CMK (cell line): Measurements from ENCODE around the gene TMEM141.
"Not testable (repeated sequence)": the region's sequence is repeated elsewhere in the genome, so short reads cannot be mapped to it uniquely, and the experiment has no call there.

Source experiments
- DNase-seq: peaks from one replicate; pipeline ENCODE4 v3.0.0-alpha.2; 2010; ENCODE audit warnings: low read depth

Gene TMEM141

DNA sequence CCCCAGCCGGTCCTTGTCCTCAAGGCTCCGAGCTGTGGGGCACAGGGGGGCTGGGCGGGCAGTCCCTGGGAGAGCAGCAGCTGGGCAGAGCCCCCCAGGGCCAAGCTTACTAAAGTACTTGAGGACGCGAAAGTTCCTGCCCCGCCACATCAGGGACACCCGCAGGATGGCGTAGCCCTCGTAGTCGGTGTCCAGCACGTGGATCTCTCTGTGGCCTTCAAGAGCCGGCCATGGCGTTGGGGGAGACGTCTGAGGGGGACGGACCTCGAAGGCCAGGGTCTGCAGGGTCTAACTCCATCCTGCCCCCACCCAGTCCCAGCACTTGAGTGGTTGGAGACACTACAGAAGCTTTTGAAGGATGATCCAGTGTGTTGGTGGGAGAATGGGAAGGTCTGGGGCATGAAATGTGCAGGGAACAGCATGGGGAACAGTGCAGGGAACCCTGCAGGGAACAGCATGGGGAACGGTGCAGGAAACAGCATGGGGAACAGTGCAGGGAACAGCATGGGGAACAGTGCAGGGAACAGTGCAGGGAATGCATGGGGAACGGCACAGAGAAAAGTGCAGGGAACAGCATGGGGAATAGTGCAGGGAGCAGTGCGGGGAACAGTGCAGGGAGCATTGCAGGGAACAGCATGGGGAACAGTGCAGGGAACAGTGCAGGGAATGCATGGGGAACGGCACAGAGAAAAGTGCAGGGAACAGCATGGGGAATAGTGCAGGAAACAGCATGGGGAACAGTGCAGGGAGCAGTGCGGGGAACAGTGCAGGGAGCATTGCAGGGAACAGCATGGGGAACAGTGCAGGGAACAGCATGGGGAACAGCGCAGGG is 35.6 kb upstream of the TMEM141 start:
- DNase-seq, result not testable (repeated sequence)

DNA sequence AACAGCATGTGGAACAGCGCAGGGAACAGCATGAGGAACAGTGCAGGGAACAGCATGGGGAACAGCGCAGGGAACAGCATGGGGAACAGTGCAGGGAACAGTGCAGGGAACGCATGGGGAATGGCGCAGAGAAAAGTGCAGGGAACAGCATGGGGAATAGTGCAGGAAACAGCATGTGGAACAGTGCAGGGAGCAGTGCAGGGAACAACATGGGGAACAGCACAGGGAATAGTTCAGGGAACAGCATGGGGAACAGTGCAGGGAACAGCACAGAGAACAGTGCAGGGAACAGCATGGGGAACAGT is 35.1 kb upstream of the TMEM141 start:
- DNase-seq, result no peak

DNA sequence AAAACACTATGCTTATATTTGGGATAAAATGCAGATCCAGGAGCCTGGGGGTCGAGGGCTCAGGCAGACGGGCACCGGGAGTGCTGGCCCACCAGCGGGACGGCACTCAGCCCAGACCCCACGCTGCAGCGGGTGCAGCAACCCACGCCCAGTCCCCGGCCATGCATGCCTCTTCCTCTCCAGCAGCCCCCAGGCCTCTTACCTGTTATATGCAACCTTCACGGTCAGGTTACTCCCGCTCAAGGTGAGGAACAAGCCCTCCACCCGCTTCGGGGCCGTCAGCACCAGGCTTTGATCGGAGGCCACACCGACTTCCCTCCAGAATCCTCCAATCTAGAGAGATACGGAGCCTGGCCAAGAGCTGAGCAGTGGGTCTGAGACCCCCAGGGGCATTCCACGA is 34.3 kb upstream of the TMEM141 start:
- no peak for DNase-seq

DNA sequence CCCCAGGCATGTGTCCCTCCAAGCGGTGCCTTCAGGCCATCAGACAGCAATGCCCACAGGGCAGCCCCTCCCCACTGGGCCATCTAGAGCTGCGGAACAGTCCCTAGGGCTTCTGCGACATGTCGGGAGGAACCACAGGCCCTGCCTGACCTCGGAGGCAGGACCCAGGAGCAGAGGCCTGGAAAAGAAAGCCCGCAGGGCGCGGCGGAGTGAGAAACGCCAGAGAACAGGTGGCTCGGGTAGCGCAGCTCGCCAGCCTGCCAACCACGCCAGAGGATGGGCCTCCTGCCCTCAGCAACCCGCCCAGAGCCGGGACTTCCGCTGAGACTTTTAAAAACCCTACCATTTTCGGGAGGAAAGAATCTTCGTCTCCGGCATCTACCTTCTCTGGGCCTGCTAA is 33.8 kb upstream of the TMEM141 start:
- DNase-seq, result no peak

DNA sequence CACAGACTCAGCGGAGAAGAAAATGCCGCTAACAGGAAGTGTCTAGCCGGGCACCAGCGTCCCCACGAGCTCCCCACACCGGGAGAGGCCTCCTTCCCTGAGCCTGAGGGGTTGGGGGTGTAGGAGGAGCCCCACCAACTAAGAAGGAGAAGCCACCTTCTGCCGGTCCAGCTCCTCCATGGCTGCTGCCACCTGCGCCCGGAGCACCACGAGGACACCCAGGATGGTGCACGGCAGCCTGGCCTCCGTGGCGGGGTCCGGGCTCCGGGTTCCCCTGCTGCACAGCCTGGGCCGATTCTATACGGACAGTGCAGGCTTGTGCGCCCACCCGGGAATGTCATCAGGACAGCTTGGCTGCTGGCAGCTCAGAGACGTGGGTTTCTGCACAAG is 33.4 kb upstream of the TMEM141 start:
- no peak for DNase-seq

DNA sequence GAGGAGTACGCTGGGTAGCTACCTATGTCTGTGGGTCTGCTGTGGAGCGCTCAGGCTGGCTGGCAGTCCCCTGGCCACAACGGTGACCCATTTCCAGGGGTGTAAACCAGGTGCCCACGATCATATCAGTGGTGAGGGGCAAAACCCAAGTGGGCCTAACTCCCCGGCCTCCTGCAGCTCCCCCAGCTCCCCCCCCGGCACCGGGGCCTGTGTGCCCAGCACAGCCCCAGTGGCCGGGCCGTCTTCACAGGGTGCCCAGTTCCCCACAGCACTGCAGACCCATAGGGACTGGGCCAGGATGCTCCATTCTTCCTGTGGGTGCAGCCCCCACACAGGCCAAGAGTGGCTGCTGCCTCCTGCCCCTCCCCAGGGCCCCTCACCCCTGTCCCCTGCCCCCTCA is 32.1 kb upstream of the TMEM141 start:
- no peak for DNase-seq

DNA sequence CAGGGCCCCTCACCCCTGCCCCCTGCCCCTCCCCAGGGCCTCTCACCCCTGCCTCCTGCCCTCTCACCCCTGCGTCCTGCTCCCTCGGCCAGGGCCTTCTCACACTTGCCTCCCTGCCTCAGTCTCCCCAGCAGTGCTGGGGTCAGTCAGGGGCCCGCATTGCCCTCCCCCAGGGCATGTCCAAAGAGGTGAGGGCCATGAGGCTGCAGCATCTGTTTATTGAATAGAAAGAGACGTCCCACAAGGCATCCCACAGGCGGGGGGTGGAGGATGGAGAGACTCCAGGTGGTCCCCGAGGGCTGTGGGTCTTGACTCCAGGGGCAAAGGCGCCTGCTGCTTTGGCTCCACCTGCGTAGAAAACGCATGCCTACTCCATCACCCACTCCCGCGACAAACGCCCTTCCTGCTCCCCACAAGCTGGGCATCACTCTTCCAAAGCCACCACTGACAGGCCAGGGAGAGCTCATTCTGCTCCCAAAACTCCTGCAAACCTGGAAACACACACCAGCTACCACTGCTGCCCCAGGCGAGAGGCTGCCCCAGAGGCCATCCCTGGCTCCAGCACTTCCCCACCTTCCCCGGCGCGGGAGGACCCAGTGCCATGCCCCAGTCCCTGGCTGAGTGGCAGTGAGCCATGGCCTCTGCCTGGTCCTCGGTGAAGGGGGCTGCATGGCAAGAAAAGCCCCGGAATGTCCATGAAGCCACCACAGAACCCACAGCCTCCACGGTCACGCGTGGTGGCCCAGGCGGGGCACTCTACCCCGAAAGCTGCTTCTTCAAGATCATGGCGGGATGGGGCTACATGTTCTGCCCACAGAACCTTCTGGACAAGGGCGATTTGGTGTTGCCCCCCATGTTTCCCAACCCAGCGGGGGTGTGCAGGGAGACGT is 31.5 kb upstream of the TMEM141 start:
- no peak for DNase-seq

DNA sequence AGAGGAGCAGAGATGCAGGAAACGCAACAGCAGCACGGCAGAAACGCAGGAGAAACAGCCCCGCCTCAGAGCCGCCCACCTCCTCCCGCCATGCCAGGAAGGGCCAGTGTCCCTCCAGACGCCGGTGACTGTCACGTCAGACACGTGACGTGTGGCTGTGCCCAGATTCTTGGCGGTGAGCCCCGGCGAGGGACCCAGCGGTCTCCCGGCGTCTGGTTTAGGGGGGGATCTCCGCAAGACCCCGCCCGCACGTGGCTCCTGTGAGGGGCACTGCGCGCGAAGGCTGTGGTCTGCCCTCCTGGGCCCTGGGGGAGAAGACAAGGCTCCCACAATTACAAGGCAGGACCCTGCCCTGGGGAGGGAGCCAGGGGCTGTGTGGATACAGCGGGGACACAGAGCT is 30.7 kb upstream of the TMEM141 start:
- no peak for DNase-seq

DNA sequence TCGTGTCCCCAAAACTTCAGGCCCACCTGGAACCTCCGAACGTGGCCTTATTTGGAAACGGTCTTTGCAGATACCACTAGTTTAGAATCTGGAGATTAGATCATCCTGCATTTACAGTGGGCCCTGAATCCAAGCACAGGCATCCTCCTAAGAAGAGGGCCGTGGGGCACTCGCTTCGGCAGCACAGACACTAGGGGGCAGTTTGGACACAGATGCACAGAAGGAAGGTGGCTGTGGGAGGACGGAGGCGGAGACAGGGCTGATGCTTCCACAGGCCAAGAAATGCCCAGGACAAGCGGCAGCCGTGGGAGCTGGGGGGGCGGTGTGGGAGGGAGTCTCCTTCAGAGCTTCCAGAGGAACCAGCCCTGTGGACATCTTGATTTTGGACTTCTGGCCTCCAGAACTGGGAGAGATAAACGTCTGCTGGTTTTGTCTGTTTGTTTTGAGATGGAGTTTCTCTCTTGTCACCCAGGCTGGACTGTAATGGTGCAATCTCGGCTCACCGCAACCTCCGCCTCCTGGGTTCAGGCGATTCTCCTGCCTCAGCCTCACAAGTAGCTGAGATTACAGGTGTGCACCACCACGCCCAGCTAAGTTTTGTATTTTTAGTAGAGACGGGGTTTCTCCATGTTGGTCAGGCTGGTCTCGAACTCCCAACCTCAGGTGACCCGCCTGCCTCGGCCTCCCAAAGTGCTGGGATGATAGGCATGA is 30.2 kb upstream of the TMEM141 start:
- peak; percentile 64 for DNase-seq

DNA sequence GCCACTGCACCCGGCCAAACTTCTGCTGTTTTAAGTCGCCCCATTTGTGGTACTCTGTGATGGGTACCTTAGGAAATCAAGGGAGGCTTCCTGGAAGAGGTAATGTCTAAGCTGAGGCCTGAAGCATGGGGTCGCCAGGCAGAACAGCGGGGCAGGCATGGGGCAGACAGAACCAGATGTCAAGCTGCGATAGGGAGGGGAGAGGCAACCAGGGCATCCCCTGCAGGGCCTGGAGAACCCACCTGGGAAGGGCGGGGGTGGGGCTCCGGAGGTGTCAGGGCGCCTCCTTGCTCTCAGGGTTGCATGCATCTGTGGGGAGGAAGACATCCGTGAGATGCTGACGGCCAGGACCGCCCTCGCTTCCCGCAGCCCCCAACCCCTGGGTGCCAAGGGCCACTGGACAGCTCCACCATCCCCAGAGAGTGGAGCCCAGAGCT is 29.6 kb upstream of the TMEM141 start:
- no peak for DNase-seq

DNA sequence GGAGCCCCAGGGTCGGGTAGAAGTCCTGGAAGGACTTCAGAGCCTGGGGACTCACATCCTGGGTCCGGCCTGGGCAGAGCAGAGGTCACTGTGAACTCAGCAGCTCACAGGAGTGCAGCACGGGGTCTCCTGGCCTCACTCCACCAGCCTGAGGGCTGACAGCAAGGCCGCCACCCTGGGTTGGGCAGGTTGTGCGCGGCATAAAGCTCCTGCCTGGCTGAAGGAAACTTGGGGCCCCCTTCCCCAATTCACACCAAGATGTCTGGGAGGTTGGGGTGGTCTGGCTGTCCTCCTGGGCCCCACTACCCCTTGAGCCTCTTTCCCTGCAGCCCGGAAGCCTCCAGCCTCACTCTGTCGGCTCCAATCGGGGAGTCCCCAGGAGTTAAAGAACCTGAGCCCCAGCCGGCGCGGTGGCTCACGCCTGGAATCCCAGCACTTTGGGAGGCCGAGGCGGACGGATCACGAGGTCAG is 28.9 kb upstream of the TMEM141 start:
- no peak for DNase-seq

DNA sequence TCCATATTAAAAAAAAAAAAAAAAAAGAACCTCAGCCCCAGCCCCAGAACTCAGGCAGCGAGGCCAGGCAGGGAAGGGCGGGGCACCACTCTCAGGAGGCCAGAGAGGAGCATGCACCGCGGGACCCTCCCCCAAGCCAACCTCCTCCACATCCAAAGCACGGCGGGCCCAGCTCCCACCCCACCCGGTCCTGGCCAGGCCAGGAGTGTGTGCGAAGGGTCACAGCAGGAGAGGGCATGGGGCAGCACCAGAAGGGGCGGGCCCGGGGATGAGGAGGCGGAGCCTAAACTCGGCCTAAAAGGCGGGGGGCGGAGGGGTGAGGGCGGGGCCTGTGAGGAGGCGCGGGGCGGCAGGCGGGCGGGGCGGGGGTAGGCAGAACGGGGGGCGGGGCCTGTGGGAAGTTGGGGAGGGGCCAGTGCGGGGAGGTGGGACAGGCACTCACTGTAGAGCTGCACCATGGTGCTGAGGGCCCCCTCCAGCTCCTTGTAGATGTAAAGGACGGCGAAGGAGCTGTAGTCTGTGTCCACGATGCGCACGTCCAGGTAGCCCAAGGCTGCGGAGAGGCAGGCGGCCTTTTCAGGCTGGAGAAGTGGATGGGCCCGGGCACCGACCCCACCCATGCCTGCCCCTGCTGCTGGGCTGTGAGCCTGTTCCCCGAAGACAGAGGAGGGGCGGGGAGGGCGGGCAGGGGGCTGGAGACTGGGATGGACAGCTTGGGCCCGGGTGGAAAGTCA is 28.1 kb upstream of the TMEM141 start:
- peak; percentile 79 for DNase-seq

DNA sequence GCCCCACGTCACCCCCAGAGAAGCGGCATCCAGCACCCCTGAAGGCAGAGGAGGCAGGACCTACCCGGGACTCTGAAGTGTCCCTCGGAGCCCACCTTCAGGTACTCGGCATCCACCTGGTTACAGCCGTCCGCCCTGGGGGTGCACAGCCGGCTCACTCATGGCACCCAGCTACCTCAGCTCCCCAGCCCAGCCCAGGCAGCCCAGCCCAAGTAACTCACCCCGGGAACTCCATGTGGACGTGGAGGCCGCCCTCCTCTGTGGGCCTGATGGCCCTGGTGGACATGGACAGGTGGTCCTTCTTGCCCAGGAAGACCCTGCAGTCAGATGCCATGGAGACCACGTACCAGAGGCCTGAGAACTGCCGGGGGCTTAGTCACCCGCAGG is 27.5 kb upstream of the TMEM141 start:
- no peak for DNase-seq

DNA sequence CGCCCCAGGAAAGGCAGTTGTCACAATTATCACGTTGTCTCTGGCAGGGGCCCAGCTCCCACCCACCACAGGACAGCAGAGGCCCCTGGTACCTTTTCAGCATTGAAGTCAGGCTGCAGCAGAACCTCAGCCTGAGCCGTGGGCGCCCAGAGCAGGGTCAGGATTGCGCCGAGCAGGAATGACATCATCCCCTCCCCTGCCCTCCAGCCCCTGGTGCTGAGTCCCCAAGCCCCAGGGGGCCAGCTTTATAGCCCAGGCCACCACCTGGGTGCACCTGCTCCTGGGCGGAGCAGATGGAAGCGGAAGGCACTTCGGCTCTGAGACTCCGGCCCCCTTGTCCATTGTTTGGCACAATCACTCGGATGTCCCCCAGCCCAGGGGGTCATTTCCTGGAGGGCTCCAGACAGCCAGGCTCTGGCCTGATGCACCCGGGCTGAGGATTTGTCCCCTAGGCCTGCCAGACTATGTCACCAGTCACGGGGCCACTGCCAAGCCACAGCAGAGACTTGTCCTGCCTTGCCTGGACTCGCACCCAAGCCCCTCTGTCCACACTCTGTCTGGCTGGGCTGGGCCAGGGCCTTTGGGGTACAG is 26.7 kb upstream of the TMEM141 start, which contains the start of gene LCN15:
TSS of gene LCN15 (minus strand) at position 218 of the 591 bp plus-strand sequence. CDS start at position 188, 30 bp downstream.
- DNase-seq, result no peak

DNA sequence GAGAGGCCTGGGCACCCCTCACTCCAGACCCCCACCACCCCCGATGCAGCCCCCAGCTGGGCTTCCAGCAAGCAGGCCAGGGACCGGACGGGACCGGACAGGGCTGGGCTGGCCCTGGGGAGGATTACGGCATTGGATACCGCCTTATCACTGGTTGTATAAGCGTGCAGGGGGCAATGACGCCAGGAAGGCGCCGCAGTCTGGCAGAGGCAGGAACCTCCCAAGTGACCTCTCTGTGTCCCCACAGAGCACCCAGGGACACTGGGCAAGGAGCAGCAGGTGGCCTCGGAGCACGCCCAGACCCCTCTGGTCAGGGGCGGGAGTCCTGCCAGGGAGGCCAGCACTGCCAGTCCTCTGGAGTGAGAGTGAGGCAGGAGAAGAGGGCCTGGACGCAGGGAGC is 26.1 kb upstream of the TMEM141 start:
- no peak for DNase-seq

DNA sequence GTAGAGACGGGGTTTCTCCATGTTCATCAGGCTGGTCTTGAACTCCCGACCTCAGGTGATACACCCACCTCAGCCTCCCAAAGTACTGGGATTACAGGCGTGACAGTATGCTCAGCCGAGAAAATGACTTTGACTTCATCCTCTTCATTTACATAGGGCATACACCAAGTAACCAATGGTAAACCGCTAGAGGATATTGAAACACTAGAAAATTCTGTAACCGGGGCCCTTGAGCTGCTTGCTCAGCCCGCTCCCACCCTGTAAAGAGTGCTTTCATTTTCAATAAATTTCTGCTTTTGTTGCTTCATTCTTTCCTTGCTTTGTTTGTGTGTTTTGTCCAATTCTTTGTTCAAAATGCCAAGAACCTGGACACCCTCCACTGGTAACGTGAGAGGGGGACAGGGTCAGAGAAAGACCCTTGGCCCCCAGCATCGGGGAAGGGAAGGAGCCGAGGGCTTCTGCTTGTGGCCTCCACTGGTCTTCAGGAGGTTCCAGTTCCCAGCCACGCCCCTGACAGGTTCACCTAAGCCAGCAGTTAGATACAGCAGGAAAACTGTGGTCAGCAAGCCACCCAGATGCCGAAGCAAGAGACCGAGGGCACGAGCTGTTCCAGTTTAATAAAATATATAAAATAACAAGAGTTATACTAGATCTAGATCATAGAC is 25.3 kb upstream of the TMEM141 start:
- not testable (repeated sequence) for DNase-seq

DNA sequence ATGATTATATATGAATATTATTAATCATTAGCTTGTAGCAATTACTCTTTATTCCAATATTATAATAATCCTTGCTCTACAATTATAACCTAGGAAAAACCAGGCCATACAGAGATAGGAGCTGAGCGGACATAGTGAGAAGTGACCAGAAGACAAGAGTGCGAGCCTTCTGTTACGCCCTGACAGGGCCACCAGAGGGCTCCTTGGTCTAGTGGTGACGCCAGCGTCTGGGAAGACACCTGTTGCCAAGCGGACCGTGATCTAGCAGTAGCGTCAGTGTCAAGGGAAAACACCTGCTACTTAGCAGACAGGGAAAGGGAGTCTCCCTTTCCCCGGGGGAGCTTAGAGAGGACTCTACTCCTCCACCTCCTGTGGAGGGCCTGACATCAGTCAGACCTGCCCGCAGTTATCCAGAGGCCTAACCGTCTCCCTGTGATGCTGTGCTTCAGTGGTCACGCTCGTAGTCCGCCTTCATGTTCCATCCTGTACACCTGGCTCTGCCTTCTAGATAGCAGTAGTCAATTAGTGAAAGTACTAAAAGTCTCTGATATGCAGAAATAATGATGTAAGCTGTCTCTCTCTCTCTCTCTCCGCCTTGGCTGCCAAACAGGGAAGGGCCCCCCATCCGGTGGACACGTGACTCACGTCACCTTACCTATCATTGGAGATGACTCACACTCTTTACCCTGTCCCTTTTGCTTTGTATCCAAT is 24.6 kb upstream of the TMEM141 start:
- DNase-seq, result not testable (repeated sequence)

DNA sequence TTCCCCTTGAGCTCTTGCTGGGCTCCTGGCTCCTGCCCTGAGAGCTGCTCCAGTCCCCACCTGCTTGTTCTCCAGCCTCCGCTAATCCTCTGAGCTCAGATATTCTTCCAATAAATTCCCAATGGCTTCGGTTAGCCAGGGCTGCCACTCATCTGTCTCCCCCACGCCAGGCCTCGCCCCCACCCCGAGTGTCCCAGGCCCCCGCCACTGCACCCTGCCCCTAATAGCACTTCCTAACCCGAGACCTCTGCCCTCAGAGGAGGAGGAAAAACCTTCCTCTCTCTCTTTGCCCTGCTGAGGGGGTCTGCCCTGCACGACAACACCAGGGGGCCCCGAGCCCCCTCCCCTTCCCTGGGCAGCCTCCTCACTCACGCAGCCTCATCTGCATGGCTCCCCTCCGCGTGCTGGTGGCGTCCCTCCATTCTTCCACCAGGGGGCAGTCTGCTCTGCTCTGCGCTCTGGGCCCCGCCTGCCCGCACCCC is 21.4 kb upstream of the TMEM141 start:
- no peak for DNase-seq

DNA sequence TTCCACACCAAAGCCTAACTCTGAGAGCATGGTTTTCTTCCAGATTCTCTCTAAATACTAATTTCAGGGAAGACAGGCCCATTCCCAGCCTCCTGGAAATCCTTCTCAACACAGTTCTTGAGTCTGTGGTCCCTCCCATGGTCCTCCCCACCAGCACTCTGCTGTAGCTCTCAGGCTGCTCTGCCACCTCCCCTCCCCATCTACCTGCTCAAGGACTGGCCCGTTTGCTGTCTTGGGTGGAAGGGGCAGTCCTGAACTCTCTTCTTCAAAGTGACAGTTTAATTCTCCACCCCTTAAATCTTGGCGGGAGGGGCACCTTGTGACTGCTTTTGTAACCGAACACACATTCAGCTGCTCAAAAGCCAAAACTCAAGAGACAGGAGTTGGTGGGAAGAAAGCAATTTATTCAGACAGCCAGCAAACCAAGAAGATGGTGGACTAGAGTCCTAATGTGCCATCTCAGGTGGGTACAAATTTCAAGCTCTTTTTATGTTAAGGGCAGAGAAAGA is 19.2 kb upstream of the TMEM141 start:
- no peak for DNase-seq
